Tibial nerve (tissue), 3 donors: ENCODE results near the gene ATP8A2.
"Not testable (repeated sequence)": the region's sequence is repeated elsewhere in the genome, so short reads cannot be mapped to it uniquely, and the experiment has no call there.

Experiments
- POLR2A ChIP-seq, 2 donors: fragments of 450-650 bp; IDR thresholded peaks; one replicate each; pipeline ENCODE4 v1.6.1; 2017; ENCODE audit warnings: antibody characterized with exemption in 2 of 2, mild to moderate bottlenecking in 2 of 2, moderate library complexity in 2 of 2
- TF ChIP-seq, protein P1 (sequence below), 5 experiments: fragments of 200-600 bp in 3 of 5; fragments of 450-650 bp in 2 of 5; sonication (generic) in 3 of 5; IDR thresholded peaks; one replicate each; pipeline ENCODE4 v1.5.1; 2016 to 2019; ENCODE audit warnings: antibody characterized with exemption in 5 of 5, mild to moderate bottlenecking in 3 of 5, moderate library complexity in 2 of 5

- TF ChIP-seq, protein P1, sequence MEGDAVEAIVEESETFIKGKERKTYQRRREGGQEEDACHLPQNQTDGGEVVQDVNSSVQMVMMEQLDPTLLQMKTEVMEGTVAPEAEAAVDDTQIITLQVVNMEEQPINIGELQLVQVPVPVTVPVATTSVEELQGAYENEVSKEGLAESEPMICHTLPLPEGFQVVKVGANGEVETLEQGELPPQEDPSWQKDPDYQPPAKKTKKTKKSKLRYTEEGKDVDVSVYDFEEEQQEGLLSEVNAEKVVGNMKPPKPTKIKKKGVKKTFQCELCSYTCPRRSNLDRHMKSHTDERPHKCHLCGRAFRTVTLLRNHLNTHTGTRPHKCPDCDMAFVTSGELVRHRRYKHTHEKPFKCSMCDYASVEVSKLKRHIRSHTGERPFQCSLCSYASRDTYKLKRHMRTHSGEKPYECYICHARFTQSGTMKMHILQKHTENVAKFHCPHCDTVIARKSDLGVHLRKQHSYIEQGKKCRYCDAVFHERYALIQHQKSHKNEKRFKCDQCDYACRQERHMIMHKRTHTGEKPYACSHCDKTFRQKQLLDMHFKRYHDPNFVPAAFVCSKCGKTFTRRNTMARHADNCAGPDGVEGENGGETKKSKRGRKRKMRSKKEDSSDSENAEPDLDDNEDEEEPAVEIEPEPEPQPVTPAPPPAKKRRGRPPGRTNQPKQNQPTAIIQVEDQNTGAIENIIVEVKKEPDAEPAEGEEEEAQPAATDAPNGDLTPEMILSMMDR (IDR thresholded peaks at IDR 0.05), result not testable (repeated sequence)
- not testable (repeated sequence) for TF ChIP-seq POLR2A (IDR thresholded peaks at IDR 0.05)
Observed at GRCh38 chr13:25360443-25360842, 11.3 kb upstream of the ATP8A2 start.
